MM.1S (cell line): ENCODE measurements around the gene STIM1.

Experiments
- DNase-seq: peaks from one replicate; pipeline ENCODE4 v3.0.0-alpha.2; 2015
- H2AFZ ChIP-seq: fragments of 300-600 bp; sonication (generic); 2 replicates; pipeline ENCODE4 v1.6.0; 2016; ENCODE audit warnings: antibody characterized with exemption, low read length
- H3F3A ChIP-seq: fragments of 300-600 bp; sonication (generic); 2 replicates; pipeline ENCODE4 v1.6.1; 2016; ENCODE audit warnings: mild to moderate bottlenecking, antibody characterized with exemption, low read length, moderate library complexity, mixed read lengths; ENCODE audit not compliant: insufficient read depth
- H3K27ac ChIP-seq: fragments of 300-600 bp; sonication (generic); 2 replicates; pipeline ENCODE4 v1.5.1; 2016; ENCODE audit warnings: mild to moderate bottlenecking, low read length
- H3K27me3 ChIP-seq: fragments of 300-600 bp; sonication (generic); replicated peaks from 2 replicates; pipeline ENCODE4 v1.6.0; 2016; ENCODE audit warnings: low read length; ENCODE audit not compliant: insufficient read depth
- H3K36me3 ChIP-seq: fragments of 300-600 bp; sonication (generic); replicated peaks from 2 replicates; pipeline ENCODE4 v1.6.1; 2016; ENCODE audit warnings: mild to moderate bottlenecking, low read length, mixed read lengths; ENCODE audit not compliant: insufficient read depth
- H3K4me1 ChIP-seq: fragments of 300-600 bp; sonication (generic); 2 replicates; pipeline ENCODE4 v1.6.1; 2016; ENCODE audit warnings: low read length, mixed read lengths
- H3K4me2 ChIP-seq: fragments of 300-600 bp; sonication (generic); 2 replicates; pipeline ENCODE4 v1.6.0; 2016; ENCODE audit warnings: low read depth, low read length
- H3K4me3 ChIP-seq: fragments of 300-600 bp; sonication (generic); 2 replicates; pipeline ENCODE4 v1.5.1; 2016; ENCODE audit warnings: low read length, mixed read lengths
- H3K79me2 ChIP-seq: fragments of 300-600 bp; sonication (generic); 2 replicates; pipeline ENCODE4 v1.6.1; 2016; ENCODE audit warnings: mixed run types, low read length, mixed read lengths
- H3K9ac ChIP-seq: fragments of 300-600 bp; sonication (generic); 2 replicates; pipeline ENCODE4 v1.6.1; 2016; ENCODE audit warnings: low read length, mixed read lengths
- H3K9me2 ChIP-seq: fragments of 300-600 bp; sonication (generic); replicated peaks from 2 replicates; pipeline ENCODE4 v1.6.1; 2016; ENCODE audit warnings: mild to moderate bottlenecking, low read length, mixed read lengths; ENCODE audit not compliant: insufficient read depth
- H3K9me3 ChIP-seq: fragments of 300-600 bp; sonication (generic); replicated peaks from 2 replicates; pipeline ENCODE4 v1.6.1; 2016; ENCODE audit warnings: mild to moderate bottlenecking, low read length, mixed read lengths; ENCODE audit not compliant: insufficient read depth
- H4K20me1 ChIP-seq: fragments of 300-600 bp; sonication (generic); 2 replicates; pipeline ENCODE4 v1.6.1; 2016; ENCODE audit warnings: mild to moderate bottlenecking, low read length, moderate library complexity, mixed read lengths; ENCODE audit not compliant: insufficient read depth
- EZH2 ChIP-seq: fragments of 300-600 bp; sonication (generic); optimal IDR thresholded peaks from 2 replicates; pipeline ENCODE3; 2017; ENCODE audit warnings: low read depth, mild to moderate bottlenecking, antibody characterized with exemption, low read length, mixed read lengths
- EZH2phosphoT487 ChIP-seq: fragments of 300-600 bp; sonication (generic); IDR thresholded peaks from 2 replicates; pipeline ENCODE4 v1.6.1; 2018; ENCODE audit warnings: antibody characterized with exemption, low read length
- TF ChIP-seq, protein P1 (sequence below): fragments of 300-600 bp; sonication (generic); IDR thresholded peaks from 2 replicates; pipeline ENCODE4 v1.5.1; 2016; ENCODE audit warnings: antibody characterized with exemption, low read length, mixed read lengths

Gene STIM1

DNA sequence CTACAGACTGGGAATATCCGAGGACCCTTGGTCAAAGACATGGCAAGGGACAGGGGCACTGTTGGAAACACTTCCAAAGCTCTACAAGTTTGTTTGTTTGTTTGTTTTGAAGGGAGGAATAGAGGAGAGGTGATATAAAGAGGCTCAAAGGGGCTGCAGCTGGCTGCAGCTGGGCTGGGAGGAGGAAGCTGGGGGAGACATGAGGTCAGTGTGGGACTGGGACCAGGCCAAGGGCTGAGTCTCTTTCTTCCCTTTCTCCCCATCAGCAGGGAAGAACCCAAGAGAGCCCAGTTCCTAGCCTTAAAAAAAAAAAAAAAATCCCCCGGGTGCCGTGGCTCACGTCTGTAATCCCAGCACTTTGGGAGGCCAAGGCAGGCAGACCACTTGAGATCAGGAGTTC is 19.7 kb upstream of the STIM1 start:
- H3K79me2 ChIP-seq, result peaks cover 99% of the 10 kb centered on the region

GRCh38 chr11:3836903-3837302 is 18.6 kb upstream of the STIM1 start:
- no peaks in the 10 kb centered on the region for H3K27me3 ChIP-seq
- H3K79me2 ChIP-seq, result peaks cover 87% of the 10 kb centered on the region
- no peak for DNase-seq
- H4K20me1 ChIP-seq, result 0 out of 2 replicates have a peak, but pooled peaks cover 10% of the 10 kb centered on the region
- H2AFZ ChIP-seq, result no peak overlapping the region
- no peak overlapping the region for H3K9ac ChIP-seq
- no peaks in the 10 kb centered on the region for H3K9me3 ChIP-seq
- H3K36me3 ChIP-seq, result no peaks in the 10 kb centered on the region; the same call in 1 of the 2 replicates
- TF ChIP-seq EZH2 (no peak), EZH2phosphoT487 (no peak)
- TF ChIP-seq, protein P1, sequence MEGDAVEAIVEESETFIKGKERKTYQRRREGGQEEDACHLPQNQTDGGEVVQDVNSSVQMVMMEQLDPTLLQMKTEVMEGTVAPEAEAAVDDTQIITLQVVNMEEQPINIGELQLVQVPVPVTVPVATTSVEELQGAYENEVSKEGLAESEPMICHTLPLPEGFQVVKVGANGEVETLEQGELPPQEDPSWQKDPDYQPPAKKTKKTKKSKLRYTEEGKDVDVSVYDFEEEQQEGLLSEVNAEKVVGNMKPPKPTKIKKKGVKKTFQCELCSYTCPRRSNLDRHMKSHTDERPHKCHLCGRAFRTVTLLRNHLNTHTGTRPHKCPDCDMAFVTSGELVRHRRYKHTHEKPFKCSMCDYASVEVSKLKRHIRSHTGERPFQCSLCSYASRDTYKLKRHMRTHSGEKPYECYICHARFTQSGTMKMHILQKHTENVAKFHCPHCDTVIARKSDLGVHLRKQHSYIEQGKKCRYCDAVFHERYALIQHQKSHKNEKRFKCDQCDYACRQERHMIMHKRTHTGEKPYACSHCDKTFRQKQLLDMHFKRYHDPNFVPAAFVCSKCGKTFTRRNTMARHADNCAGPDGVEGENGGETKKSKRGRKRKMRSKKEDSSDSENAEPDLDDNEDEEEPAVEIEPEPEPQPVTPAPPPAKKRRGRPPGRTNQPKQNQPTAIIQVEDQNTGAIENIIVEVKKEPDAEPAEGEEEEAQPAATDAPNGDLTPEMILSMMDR, result no peak
- H3K9me2 ChIP-seq, result no peaks in the 10 kb centered on the region
- no peak overlapping the region for H3K4me3 ChIP-seq
- H3K4me2 ChIP-seq, result no peak overlapping the region
- H3F3A ChIP-seq, result peaks cover 3% of the 10 kb centered on the region
- H3K27ac ChIP-seq, result no peak overlapping the region
- H3K4me1 ChIP-seq, result peaks cover 29% of the 10 kb centered on the region

More for the DNA sequence above, 19.7 kb upstream of the STIM1 start:
- H3K27me3 ChIP-seq, result no peaks in the 10 kb centered on the region
- H3K4me3 ChIP-seq, result no peak overlapping the region
- H3F3A ChIP-seq, result no peaks in the 10 kb centered on the region; the same call in 1 of the 2 replicates
- no peak overlapping the region for H3K4me2 ChIP-seq
- no peaks in the 10 kb centered on the region for H3K9me2 ChIP-seq
- H3K36me3 ChIP-seq, result no peaks in the 10 kb centered on the region; the same call in 1 of the 2 replicates
- DNase-seq, result no peak
- no peak overlapping the region for H3K27ac ChIP-seq
- TF ChIP-seq EZH2phosphoT487 (no peak), EZH2 (no peak)
- TF ChIP-seq, protein P1, result no peak
- no peak overlapping the region for H2AFZ ChIP-seq
- H4K20me1 ChIP-seq, result 0 out of 2 replicates have a peak, but pooled peaks cover 10% of the 10 kb centered on the region
- H3K4me1 ChIP-seq, result peaks cover 27% of the 10 kb centered on the region
- H3K9me3 ChIP-seq, result no peaks in the 10 kb centered on the region
- no peak overlapping the region for H3K9ac ChIP-seq

- Histone ChIP-seq H3K9ac (no peak overlapping the region), H3F3A (peaks cover 7% of the 10 kb centered on the region), H3K27ac (no peak overlapping the region), H3K4me1 (peaks cover 34% of the 10 kb centered on the region), H3K79me2 (peaks cover 78% of the 10 kb centered on the region), H3K9me3 (no peaks in the 10 kb centered on the region), H3K4me3 (no peak overlapping the region), H3K9me2 (no peaks in the 10 kb centered on the region), H2AFZ (no peak overlapping the region), H3K4me2 (no peak overlapping the region), H3K27me3 (no peaks in the 10 kb centered on the region), H3K36me3 (no peaks in the 10 kb centered on the region; the same call in 1 of the 2 replicates), H4K20me1 (0 out of 2 replicates have a peak, but pooled peaks cover 4% of the 10 kb centered on the region)
- DNase-seq, result no peak
- TF ChIP-seq EZH2phosphoT487, result no peak
These were observed 17.7 kb upstream of the STIM1 start for GRCh38 chr11:3837793-3838192.

GRCh38 chr11:3838504-3838903 is 17.0 kb upstream of the STIM1 start:
- Histone ChIP-seq H3K4me2 (no peak overlapping the region), H3K79me2 (peaks cover 71% of the 10 kb centered on the region), H3K36me3 (no peaks in the 10 kb centered on the region; the same call in 1 of the 2 replicates), H3F3A (peaks cover 7% of the 10 kb centered on the region), H3K9me2 (no peaks in the 10 kb centered on the region), H3K9me3 (no peaks in the 10 kb centered on the region), H3K27me3 (no peaks in the 10 kb centered on the region), H3K9ac (no peak overlapping the region), H2AFZ (no peak overlapping the region), H3K4me1 (peaks cover 34% of the 10 kb centered on the region), H3K27ac (no peak overlapping the region), H4K20me1 (0 out of 2 replicates have a peak, but pooled peaks cover 4% of the 10 kb centered on the region), H3K4me3 (no peak overlapping the region)
- DNase-seq, result no peak
- no peak for TF ChIP-seq EZH2
- TF ChIP-seq, protein P1, result no peak
- no peak for TF ChIP-seq EZH2phosphoT487
